Measurements from ENCODE around the gene PRSS36.
"Not testable (repeated sequence)": the region's sequence is repeated elsewhere in the genome, so short reads cannot be mapped to it uniquely, and the experiment has no call there.

Gene PRSS36

DNA sequence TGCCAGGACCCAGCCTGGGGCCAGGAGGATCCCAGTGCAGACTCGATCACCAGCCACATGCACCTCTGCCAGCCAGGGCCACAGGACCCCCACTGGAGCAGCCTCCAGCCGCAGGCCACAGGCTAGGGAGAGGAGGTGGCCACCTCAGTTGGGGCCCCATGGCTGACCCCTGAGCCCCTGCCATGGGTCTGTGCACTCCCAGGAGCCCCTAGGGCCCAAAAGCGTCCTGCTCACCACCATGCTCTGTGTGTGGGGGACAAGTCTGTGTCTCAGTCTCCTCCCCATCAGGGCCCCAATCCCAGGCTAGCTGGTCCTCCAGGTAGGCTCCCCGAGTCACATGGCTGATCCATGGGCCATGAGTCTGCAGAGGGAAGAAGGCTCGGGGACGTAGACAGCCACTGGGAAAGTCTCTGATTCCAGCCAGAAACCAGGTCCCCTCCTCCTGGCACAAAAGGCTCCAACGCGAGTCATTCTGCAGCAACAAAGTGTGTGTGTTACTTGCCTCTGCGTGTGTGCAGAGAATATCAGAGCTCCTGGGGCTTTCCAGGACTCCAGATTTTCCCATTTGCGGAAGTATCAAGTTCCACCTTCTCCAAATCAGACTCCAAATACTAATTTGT lies 8.3 kb downstream of the PRSS36 start:
- DNase-seq, result peak; percentile 58

DNA sequence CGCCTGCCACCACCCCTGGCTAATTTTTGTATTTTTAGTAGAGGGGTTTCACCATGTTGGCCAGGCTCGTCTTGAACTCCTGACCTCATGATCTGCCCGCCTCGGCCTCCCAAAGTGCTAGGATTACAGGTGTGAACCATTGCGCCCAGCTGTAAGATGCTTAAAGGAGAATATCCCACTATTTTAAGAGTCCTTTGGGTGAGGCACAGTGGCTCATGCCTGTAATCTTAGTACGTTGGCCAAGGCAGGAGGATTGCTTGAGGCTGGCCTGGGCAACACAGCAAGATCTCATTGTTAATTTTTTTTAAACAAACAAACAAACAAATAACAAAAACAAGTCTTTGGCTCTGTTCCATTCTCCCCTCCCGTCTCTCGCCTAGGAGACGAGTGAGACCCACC lies 8.8 kb downstream of the PRSS36 start:
- not testable (repeated sequence) for DNase-seq

DNA sequence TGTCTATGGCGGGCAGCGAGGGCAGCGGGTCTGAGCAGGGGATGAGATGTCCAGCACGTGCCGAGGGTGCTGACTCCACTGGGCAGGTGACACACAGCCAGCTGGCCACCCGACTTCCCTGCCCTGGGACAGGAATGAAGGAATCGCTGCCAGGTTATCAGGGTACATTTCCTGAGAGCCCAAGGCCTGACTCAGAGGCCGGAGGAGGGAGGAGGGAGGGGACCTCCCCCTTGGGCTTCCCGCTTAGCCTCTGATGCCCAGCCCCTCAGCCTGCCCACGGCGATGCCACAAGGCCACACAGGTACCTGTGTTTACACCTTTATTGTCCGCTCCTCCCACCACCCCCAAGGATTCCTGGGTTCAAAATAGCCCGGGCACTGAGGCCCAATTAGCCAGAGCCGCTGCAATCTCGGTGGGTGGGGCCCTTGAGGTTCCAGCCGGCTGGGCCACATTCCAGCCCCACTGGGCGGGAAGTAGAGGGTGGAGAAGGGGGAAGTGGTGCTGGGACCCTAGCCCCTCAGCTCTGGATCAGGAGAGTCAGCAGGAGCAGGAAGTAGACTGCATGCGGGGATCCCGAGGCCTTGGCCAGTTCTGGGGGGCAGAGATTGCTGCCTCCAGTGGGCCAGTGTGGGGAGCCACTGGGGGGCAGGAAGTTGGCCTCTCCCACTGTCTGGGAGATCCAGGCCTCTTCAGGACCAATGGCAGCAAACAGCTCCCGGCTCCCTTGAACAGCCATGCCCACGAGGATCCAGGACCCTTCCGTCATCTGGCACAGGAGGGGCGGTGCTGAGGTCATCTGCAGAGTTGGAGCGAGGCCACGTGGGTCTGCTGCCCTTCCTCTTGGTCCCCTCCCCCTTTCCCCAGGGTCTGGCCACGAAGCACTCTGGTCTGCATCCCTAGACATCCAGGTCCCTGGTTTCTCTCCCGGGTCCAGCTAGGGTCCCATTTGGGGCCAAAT lies 11.0 kb downstream of the PRSS36 start:
- DNase-seq, result no peak

DNA sequence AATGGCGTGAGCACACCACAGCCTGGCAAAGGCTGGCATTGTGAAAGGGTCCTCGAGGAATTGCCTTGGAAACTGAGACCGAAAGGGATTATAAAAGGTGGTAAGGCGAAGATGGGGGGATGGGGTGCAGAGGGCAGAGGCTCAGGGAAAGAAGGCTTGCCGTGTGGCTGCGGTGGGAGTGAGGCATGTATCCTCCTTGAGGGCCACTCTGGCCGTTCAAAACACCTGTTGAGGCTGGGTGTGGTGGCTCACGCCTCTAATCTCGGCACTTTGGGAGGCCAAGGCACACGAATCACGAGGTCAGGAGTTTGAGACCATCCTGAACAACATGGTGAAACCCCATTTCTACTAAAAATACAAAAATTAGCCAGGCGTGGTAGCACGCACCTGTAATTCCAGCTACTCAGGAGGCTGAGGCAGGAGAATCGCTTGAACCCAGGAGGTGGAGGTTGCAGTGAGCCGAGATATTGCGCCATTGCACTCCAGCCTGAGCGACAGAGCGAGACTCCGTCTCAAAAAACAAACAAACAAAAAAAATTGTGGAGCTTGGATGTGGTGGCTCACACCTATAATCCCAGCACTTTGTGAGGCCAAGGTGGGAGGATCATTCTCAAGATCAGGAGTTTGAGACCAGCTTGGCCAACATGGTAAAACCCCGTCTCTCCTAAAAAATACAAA lies 12.9 kb downstream of the PRSS36 start:
- not testable (repeated sequence) for DNase-seq

DNA sequence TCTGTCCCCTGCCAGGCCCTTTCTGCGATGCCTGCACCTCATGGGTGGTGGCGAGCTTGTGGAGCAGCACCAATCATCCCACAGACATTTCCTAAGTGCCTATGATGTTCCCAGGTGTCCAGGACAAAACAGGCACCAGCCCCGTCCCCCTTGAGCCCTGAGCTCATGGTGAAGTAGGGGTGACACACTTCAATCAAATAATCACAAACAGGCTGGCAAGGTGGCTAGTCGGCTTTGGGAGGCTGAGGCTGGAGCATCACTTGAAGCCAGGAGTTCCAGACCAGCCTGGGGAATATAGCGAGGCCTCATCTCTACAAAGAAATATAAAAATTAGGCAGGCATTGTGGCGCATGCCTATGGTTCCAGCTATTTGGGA lies 13.6 kb downstream of the PRSS36 start:
- no peak for DNase-seq

DNA sequence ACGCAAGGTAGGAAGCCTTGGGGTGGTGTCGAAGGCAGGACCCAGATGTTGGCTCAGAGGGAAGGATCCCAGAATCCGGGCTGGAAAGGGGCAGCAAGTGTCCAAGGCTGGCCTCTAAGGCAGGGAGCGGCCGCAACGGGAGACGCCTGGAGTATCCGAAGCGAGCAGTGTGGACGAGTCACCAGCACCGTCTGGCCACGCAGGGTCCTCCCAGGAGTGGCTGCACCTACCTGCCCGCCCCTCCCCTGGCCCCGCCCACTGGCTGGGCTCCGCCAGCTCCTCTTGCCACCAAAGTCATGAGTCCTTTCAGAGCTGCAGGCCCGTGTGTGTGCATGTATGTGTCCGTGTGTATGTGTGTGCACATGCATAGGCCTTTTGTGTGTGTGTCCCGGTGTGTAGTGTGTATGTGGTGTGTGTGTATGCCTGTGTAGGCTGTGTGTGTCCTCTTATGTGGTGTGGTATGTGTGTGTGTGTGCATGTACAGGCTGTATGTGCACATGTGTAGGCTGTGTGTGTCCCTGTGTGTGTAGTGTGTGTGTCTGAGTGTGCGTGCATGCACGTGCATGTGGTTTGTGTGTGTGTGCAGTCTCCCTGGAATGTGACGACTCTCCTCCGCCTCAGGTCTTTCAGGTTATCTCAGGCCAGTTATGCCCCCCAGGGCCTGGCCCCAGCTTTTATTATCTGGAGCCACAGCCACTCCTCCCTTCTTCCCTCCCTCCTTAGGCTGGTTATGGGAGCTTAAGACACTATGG lies 14.2 kb downstream of the PRSS36 start, which contains the start of gene PRSS8:
Gene PRSS8 (minus strand): TSS at position 193 of the 752 bp plus-strand sequence. CDS start 229 bp downstream, outside the sequence.
- peak; percentile 32 for DNase-seq

DNA sequence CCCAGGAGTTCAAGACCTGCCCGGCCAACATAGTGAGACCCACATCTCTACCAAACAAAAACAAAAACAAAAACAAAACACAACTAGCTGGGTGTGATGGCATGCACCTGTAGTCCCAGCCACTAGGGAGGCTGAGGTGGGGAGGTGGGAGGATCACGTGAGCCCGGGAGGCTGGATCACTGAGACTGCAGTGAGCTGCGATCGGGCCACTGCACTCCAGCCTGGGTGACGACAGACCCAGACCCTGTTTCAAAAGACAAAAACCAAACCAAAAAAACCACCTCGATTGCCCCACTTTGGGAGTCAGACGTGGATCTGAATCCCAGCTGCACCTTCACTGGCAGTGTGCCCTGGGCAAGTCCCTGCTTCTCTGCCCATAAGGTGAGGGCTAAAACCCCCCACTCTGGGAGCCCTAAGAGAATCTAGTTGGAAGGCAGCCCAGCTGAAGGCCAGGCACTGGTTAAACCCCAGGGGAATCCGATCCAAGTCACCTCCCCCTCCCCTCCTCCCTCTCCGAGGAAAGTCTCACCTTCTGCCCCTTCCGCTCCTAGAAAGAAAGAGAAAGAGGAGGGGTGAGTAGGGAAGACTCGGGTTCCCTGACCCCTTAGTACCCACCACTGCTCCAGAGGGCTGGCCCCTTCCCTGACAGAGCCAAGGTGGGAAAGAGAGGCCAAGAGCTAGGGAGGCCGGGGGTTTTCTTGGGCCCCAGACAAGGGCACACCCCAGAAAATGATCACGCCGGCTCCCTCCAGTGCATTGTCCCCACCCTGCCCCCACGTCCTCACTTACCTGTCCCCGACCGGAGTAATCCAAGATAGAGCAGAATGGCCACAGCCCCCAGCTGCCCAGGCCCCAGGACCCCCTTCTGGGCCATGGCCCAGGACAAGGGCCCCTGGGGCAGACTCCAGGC lies 15.0 kb downstream of the PRSS36 start:
- DNase-seq, result no peak

DNA sequence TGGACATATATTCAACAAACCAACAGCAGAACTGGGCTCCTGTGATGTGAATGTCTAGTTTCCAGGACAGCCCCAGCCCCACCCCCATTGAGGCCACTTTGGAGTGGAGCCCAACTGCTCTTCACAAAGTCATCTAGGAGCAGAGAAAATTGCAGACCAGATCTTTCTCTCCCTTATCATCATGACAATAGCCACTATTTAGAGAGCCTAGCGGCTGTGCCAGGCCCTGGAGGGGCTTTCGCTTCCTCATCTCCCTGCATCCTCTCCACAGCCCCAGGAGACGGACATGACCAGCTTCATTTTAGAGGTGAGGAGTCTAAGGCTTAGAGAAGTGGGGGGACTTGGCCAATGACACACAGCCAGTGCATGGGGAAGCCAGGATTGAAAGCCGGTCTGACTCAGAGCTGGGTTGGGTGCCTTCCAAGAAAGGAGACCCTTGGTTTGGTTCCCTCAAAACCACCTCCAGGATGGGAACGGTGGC lies 15.7 kb downstream of the PRSS36 start:
- no peak for DNase-seq

DNA sequence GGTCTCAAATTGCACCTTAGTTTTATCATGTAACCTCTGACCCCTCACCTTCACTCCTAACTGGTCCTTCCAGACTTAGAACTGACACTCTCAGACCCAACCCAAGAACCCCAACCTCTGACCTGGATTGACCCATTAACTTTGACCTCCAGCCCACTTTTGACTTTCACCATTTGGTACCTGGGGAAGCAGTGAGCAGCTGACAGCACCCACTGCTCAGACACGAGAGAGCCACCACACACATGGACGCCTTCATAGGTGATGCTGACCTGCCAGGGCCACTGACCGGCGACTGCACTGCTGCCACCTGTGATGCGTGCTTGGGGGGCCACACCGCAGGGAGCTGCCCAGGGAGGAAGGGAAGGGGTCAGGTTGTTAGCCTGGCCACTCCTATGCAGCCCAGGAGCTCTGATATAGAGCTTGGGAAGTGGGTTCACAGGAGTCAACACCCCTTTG lies 16.8 kb downstream of the PRSS36 start:
- DNase-seq, result no peak

DNA sequence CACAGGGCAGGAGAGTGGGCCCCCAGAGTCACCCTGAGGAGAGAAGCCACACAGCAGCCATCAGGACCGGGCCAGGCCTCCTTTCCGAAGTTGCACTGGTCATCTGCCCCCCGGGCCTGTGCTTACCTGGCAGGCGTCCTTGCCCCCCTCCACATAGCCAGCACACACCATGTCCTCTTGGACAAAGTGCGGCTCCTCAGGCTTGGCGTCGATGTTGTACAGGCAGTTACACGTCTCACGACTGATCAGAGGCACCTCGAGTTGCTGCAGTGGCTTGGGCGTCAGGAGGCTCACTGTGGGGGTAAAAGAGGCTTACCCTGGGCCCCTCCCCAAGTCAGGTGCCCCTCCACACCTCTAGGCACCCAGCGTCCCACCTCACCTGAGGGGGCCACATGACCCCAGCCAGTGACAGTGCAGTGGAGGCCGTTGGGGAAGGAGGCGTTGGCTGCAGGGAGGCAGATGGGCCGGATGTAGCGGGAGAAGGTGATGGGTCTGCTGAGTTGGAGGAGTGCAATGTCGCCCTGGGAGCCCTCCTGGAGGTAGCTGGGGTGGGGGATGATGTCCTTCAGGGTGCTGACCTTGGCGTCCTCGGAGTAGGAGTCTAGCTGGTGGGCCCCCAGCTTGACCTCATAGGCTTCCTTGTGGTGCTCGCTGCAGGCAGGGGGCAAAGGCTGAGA lies 17.4 kb downstream of the PRSS36 start:
- DNase-seq, result no peak

DNA sequence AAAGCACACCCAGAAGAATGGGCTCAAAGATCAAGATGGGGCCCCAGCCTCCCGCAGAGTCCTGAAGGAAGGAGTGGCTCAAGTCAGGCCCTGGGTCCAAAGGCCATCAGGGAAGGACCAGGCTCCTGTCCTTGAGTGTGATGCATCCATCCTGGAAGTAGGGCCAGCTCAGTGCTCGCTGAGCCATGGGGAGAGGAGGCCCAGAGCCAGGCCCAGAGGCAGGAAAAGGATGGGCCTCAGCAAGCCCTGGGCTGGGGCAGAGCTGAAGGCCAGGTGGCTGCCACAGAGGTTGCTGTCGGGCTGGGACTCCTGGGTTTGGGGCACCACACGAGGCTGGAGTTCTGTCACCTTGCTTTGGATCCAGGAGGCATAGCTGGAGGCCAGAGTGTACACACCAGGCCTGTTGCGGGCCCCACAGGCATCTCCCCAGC lies 18.0 kb downstream of the PRSS36 start:
- DNase-seq, result no peak

DNA sequence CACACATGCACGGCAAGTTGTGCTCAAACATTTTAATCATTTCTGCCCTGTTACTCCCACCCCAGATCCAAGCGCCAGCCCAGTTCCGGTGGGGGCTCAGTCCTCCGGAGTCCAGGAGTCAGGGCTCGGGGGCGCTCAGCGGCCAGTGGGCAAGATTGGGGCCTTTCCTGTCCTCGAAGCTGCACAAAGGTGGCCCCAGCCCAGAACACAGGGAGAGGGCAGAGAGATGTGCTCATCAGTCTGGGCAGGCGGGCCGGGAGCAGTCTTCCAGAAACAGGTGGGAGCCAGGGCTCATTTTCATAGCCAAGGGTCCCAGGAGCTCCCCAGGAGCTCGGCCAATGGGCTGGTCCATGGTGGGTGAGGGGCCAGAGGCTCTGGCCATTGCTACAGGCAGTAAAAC lies 18.4 kb downstream of the PRSS36 start:
- no peak for DNase-seq

DNA sequence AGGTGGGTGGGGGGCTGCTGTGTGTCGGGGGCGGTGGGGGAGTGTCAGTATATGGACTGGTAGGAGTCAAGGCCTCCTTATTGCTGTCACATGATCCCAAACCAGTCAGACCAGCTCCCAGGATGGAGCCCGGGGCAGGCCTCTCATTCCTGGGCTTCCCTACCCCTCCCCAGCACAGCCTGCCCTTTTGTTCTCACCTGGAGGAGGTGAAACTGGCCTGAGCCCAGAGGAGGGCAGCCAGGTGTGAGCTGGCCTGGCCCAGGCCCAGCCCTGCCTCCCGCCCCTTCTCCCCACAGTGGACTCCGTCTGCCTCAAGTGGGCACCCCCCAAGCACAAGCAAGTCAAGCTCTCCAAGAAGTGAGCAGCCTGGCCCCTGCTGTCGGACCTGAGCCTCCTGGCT lies 19.0 kb downstream of the PRSS36 start:
- no peak for DNase-seq

DNA sequence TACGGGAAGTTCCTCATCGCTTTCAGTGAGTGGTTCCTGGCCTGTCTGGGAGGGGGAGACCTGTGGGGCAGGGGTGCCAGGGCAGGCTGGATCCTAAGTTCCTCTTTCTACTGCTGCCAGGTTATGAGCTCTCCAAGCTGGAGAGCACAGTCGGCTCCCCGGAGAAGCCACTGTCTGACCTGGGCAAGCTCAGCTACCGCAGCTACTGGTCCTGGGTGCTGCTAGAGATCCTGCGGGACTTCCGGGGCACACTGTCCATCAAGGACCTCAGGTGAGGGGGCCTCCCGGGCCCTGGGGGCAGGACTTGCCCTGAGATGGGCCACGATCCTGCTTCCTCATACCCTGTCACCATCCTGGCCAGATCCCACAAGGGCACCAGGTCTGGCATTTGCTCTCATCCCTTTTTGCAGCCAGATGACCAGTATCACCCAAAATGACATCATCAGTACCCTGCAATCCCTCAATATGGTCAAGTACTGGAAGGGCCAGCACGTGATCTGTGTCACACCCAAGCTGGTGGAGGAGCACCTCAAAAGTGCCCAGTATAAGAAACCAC lies 19.5 kb downstream of the PRSS36 start:
- no peak for DNase-seq

DNA sequence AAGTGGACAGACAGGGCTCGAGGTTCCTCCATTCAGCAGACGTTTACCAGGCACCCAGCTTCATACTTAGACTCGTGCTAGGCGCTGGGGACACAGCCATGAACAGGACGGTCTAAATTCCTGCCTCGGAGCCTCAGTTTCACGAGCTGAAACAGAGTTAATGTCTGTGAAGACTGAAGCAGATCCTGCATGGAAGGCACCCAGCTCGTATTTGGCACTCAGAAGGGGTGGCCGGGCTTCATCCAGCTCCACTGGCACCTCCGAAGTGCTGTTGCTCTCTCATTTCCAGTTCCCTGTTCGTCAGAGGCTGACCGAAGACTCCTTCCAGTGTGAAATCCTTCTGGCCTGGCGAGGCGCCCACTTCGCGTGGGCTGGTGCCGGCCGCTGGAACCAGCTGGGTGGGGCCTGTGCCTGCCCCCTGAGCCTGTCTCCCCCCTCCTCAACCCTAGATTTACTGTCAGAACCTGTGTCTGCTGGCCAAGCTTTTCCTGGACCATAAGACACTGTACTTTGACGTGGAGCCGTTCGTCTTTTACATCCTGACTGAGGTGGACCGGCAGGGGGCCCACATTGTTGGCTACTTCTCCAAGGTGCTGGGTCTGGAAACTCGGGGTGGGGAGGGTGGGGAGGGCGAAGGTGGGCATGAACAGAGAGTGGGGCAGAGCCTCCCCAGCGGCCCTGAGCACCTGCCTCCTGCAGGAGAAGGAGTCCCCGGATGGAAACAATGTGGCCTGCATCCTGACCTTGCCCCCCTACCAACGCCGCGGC lies 20.1 kb downstream of the PRSS36 start:
- DNase-seq, result no peak

DNA sequence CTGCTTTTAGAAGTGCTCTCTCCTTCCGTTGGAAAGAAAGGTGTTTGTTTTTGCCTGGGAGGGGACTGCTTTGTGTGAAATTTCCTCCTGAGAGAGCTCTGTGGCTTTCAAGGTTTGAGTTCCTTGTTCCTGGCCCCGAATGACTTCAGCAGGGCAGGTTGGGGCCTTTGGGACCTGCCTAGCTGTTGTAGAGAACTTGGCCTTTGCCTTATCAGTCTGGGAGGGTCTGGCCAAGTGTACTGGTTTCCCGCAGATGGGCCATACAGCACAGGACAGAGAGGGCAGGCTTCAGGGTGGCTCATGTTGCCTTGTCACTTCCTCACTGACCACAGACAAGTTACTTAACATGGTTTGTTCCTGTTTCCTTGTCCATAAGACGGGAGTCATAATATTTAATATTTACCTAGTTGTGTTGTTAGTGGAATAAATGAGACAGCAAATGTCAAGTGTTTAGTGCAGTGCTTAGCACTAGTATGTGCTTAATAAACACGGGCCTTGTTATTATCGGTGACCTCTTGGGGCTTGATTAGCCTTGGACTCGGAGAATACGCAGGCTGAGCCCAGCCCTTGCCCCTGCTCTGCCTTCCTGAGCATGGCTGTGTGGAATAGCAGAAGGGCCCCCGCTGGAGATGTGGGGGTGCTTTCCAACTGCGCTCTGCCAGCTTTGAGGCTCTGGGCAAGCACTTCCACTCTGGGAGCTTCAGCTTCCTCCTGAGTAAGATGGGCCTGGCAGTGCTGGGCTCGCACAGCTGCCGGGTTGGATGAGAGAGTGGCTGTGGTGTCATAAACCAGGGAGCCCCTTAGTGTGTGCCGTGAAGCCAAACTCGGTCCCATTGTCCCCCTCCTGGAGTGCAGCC lies 20.9 kb downstream of the PRSS36 start:
- no peak for DNase-seq

DNA sequence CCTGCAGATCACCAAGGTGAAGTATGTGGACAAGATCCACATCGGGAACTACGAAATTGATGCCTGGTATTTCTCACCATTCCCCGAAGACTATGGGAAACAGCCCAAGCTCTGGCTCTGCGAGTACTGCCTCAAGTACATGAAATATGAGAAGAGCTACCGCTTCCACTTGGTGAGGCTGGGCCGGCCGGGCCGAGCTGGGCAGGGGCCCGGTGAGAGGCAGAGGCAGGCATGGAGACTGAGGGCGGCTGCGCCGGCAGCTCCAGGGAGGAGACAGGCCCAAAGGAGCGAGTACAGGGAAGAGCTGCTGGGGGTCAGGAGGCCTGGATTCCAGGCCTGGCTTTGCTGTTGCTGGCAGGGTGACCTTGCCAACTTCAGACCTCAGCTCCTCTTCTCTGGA lies 22.7 kb downstream of the PRSS36 start:
- DNase-seq, result no peak

DNA sequence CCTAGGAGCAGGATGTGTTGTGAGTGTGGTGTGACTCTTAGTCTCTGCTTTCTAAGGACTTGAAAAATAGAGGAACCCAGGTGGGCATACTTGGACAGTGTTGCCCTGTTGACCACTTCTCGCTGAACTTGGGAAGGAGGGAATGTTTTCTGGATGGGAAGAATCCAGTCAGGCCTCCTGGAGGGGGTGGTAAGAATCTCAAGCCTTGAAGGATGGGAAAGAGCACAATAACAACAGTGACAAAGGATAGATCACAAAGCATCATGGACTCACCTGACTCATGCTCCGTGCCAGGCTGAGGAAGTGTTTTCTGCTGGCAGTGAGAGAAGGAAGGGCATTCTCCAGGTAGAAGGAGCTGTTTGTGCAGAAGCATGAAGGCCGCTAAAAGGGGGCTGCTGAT lies 24.0 kb downstream of the PRSS36 start:
- DNase-seq, result no peak

DNA sequence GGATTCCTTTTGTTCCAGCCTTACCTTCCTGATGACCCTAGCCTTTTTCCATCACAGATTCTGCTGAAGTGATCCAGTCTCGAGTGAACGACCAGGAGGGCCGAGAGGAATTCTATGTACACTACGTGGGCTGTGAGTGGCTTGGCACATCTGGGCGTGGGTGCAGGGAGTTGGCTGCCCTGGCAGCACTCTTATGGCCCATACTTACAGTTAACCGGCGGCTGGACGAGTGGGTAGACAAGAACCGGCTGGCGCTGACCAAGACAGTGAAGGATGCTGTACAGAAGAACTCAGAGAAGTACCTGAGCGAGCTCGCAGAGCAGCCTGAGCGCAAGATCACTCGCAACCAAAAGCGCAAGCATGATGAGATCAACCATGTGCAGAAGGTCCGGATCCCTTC lies 29.7 kb downstream of the PRSS36 start:
- no peak for DNase-seq
